Measurements from ENCODE around the gene SSBP1. TPM values are rescaled to one million over a fixed set of nuclear protein-coding genes. Genes with fewer than 3 reads are reported as not detected.
A peak's percentile ranks its signal among the peaks of the same experiment; 100 is the strongest.

Gene SSBP1
- total RNA-seq, 1 experiment from 2014 or later: 174 TPM

- intact Hi-C loops (cut with micrococcal nuclease; ENCODE audit: unreplicated experiment): no loop called here
- peak; percentile 75 for ATAC-seq
- BruUV-seq (replicated peaks): no TSS peak
- no peak for TF ChIP-seq CTCF (IDR thresholded peaks at IDR 0.05)
- TF ChIP-seq TCF7L2 (IDR thresholded peaks at IDR 0.05; ENCODE audit: low read depth, low read length): no peak
- no peak for TF ChIP-seq POLR2AphosphoS5 (IDR thresholded peaks at IDR 0.05; ENCODE audit: low read depth, low read length)
- TF ChIP-seq SIN3A (IDR thresholded peaks at IDR 0.05; ENCODE audit: borderline replicate concordance, insufficient read depth, low read depth, low read length): no peak
- TF ChIP-seq REST (IDR thresholded peaks at IDR 0.05; ENCODE audit: insufficient read depth in 1 of 2, low read depth in 2 of 2, low read length in 1 of 2): no peak
- Histone ChIP-seq H3K9me3 (ENCODE audit: control insufficient read depth, insufficient read depth, low read depth, low read length) (no peaks in the 10 kb centered on the region), H3K4me3 (ENCODE audit: low read depth in 2 of 2, low read length in 2 of 2) (peak overlapping the region; percentile 57 to 59), H3K27ac (ENCODE audit: low read length) (no peak overlapping the region), H3K36me3 (ENCODE audit: control insufficient read depth, insufficient read depth, low read length) (no peaks in the 10 kb centered on the region), H3K27me3 (ENCODE audit: control insufficient read depth, insufficient read depth, low read length) (peaks cover 10% of the 10 kb centered on the region), H3K4me1 (ENCODE audit: control insufficient read depth, insufficient read depth, low read length) (peaks cover 3% of the 10 kb centered on the region; the same call in 1 of the 2 replicates)
- no peak for DNase-seq (ENCODE audit: low read depth, low spot score)
- ChIA-PET CTCF (no interaction called here), POLR2A (no interaction called here)
- in situ Hi-C loops (cut with HindIII; ENCODE audit: low pct_unique_long_range_greater_than_20kb, low sequenced_read_pairs): no loop called here
Observed at GRCh38 chr7:141701489-141702046, 36.6 kb upstream of the SSBP1 start.

GRCh38 chr7:141702047-141702567 lies 36.1 kb upstream of the SSBP1 start, which contains the start of gene DENND11:
Gene DENND11, minus strand, starts transcription at chr7:141702166. Its CDS starts 13 bp downstream, at chr7:141702153.
- peak; percentile 94 for ATAC-seq
- ChIA-PET CTCF (no interaction called here), POLR2A (no interaction called here)
- in situ Hi-C loops (cut with HindIII; ENCODE audit: low pct_unique_long_range_greater_than_20kb, low sequenced_read_pairs): no loop called here
- Histone ChIP-seq H3K27me3 (ENCODE audit: control insufficient read depth, insufficient read depth, low read length) (peaks cover 10% of the 10 kb centered on the region), H3K27ac (ENCODE audit: low read length) (no peak within 1 kb of the TSS), H3K4me1 (ENCODE audit: control insufficient read depth, insufficient read depth, low read length) (peaks cover 3% of the 10 kb centered on the region; the same call in 1 of the 2 replicates), H3K36me3 (ENCODE audit: control insufficient read depth, insufficient read depth, low read length) (no peaks in the 10 kb centered on the region), H3K9me3 (ENCODE audit: control insufficient read depth, insufficient read depth, low read depth, low read length) (no peaks in the 10 kb centered on the region), H3K4me3 (ENCODE audit: low read depth in 2 of 2, low read length in 2 of 2) (peak within 1 kb of the TSS; percentile 57 to 67)
- no peak for TF ChIP-seq CTCF (IDR thresholded peaks at IDR 0.05)
- no peak for TF ChIP-seq POLR2AphosphoS5 (IDR thresholded peaks at IDR 0.05; ENCODE audit: low read depth, low read length)
- no peak for TF ChIP-seq SIN3A (IDR thresholded peaks at IDR 0.05; ENCODE audit: borderline replicate concordance, insufficient read depth, low read depth, low read length)
- no peak for DNase-seq (ENCODE audit: low read depth, low spot score)
- intact Hi-C loops (cut with micrococcal nuclease; ENCODE audit: unreplicated experiment): no loop called here
- no TSS peak for BruUV-seq (replicated peaks)

All from Panc1 (cell line).